Measurements from ENCODE around the gene ASXL1.

DNA sequence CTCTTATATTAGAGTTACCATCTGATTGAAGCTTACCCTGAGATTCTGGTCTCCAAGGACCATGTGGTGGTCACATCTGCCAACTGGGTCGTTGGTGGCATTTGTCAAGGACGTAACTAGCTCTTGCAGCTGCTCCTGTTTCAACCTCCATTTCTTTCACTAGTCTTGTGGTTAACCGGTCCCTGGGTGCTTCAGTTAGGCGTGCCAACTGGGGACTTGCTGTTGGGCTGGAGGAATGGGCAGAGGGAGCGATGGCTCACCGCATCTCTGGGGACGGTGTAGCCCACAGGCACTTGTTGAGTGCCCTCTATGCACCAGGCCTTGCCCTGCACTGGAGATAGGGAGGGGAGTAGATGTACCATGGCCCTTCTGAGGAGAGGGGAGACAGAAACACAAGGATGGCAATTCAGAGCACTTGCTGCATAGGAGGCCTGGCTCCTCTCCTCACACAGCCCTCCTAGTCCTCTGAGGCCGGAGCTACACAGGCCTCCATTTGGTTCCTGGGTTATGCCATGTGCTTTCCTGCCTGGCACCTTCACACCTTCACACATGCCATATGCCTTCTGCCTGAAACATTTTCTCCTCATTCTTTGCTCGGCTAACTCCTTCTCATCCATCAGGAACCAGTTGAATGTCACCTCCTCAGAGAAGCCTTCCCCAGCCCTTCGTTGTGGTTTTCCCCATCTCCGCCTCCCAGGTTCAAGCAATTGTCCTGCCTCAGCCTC is 20.0 kb upstream of the ASXL1 start:
- TF ChIP-seq POLR2A (IDR thresholded peaks at IDR 0.05) (no peak), POLR2AphosphoS5 (IDR thresholded peaks at IDR 0.05) (no peak)
- TF ChIP-seq, protein P1, sequence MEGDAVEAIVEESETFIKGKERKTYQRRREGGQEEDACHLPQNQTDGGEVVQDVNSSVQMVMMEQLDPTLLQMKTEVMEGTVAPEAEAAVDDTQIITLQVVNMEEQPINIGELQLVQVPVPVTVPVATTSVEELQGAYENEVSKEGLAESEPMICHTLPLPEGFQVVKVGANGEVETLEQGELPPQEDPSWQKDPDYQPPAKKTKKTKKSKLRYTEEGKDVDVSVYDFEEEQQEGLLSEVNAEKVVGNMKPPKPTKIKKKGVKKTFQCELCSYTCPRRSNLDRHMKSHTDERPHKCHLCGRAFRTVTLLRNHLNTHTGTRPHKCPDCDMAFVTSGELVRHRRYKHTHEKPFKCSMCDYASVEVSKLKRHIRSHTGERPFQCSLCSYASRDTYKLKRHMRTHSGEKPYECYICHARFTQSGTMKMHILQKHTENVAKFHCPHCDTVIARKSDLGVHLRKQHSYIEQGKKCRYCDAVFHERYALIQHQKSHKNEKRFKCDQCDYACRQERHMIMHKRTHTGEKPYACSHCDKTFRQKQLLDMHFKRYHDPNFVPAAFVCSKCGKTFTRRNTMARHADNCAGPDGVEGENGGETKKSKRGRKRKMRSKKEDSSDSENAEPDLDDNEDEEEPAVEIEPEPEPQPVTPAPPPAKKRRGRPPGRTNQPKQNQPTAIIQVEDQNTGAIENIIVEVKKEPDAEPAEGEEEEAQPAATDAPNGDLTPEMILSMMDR (IDR thresholded peaks at IDR 0.05 in 8 of 11, conservative IDR thresholded peaks at IDR 0.05 in 3 of 11), result no peak
